ENCODE results near the gene GPR32. TPM values are rescaled to one million over a fixed set of nuclear protein-coding genes. Genes with fewer than 3 reads are reported as not detected.

The GPR32 gene
- polyA plus RNA-seq, 1 experiment = not detected

- CTCF ChIA-PET = interaction anchor here (0.9 to 2.1 kb wide), 18 partner anchors 9 to 641 kb away, joined by 3 to 29 read pairs (median 6); partner anchors contain the start of gene ACP4
- no peak for DNase-seq (ENCODE audit: low read depth, low spot score)
- TF ChIP-seq, protein P1, sequence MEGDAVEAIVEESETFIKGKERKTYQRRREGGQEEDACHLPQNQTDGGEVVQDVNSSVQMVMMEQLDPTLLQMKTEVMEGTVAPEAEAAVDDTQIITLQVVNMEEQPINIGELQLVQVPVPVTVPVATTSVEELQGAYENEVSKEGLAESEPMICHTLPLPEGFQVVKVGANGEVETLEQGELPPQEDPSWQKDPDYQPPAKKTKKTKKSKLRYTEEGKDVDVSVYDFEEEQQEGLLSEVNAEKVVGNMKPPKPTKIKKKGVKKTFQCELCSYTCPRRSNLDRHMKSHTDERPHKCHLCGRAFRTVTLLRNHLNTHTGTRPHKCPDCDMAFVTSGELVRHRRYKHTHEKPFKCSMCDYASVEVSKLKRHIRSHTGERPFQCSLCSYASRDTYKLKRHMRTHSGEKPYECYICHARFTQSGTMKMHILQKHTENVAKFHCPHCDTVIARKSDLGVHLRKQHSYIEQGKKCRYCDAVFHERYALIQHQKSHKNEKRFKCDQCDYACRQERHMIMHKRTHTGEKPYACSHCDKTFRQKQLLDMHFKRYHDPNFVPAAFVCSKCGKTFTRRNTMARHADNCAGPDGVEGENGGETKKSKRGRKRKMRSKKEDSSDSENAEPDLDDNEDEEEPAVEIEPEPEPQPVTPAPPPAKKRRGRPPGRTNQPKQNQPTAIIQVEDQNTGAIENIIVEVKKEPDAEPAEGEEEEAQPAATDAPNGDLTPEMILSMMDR (IDR thresholded peaks at IDR 0.05; ENCODE audit: low read depth, low read length) = no peak
These were observed 46.3 kb upstream of the GPR32 start for GRCh38 chr19:50723735-50724521.

DNA sequence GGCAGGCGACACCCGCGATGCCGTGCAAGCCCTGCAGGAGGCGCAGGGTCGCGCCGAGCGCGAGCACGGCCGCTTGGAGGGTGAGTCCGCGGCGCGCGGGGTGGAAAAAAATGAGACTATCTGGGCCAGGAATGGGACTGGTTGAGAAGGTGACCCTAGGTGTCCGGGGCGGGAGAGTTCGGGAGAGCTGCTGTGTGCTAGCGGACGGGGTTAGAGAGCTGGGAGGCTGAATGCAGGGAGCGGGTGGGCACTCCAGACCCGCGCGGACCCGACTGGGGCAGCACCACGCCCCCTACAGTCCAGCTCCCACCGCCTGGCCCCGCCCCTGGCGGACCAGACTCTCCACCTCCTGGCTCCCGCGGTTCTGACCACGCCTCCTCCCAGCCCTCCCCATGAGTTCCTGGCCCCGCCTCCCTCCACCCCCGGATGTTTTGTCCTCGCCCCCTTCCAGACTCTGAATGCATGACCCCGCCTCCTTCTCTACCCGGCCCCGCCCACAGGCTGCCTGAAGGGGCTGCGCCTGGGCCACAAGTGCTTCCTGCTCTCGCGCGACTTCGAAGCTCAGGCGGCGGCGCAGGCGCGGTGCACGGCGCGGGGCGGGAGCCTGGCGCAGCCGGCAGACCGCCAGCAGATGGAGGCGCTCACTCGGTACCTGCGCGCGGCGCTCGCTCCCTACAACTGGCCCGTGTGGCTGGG is 45.6 kb upstream of the GPR32 start:
- H3K27me3 ChIP-seq (ENCODE audit: control insufficient read depth, insufficient read depth, low read length) = no peaks in the 10 kb centered on the region
- H3K4me3 ChIP-seq (ENCODE audit: low read depth, low read length) = peak overlapping the region; percentile 83
- POLR2A ChIA-PET = interaction anchor here (0.5 to 1.5 kb wide), 7 partner anchors 9 to 338 kb away, joined by 3 to 15 read pairs (median 3); no protein-coding TSS in a partner anchor
- CTCF ChIA-PET = interaction anchor here (0.6 to 2.1 kb wide), 43 partner anchors 8 to 1209 kb away, joined by 3 to 29 read pairs (median 4); partner anchors contain the start of genes ACP4 and VRK3
- H3K27ac ChIP-seq (ENCODE audit: low read depth, low read length) = peak overlapping the region; percentile 52
- TF ChIP-seq, protein P1 (IDR thresholded peaks at IDR 0.05; ENCODE audit: low read depth, low read length) = peak; percentile 78
- no peaks in the 10 kb centered on the region; the same call in 1 of the 2 replicates for H3K9me3 ChIP-seq (ENCODE audit: control insufficient read depth, insufficient read depth, low read length)
- DNase-seq (ENCODE audit: low read depth, low spot score) = peak; percentile 99

More at GRCh38 chr19:50723735-50724521, 46.3 kb upstream of the GPR32 start:
- peak overlapping the region; percentile 81 for H3K27ac ChIP-seq (ENCODE audit: low read depth, low read length)
- peak overlapping the region; percentile 83 for H3K4me3 ChIP-seq (ENCODE audit: low read depth, low read length)
- POLR2A ChIA-PET = interaction anchor here (0.5 to 1.5 kb wide), 5 partner anchors 8 to 337 kb away, joined by 3 to 15 read pairs (median 3); no protein-coding TSS in a partner anchor
- H3K27me3 ChIP-seq (ENCODE audit: control insufficient read depth, insufficient read depth, low read length) = no peaks in the 10 kb centered on the region
- no peaks in the 10 kb centered on the region; the same call in 1 of the 2 replicates for H3K9me3 ChIP-seq (ENCODE audit: control insufficient read depth, insufficient read depth, low read length)

DNA sequence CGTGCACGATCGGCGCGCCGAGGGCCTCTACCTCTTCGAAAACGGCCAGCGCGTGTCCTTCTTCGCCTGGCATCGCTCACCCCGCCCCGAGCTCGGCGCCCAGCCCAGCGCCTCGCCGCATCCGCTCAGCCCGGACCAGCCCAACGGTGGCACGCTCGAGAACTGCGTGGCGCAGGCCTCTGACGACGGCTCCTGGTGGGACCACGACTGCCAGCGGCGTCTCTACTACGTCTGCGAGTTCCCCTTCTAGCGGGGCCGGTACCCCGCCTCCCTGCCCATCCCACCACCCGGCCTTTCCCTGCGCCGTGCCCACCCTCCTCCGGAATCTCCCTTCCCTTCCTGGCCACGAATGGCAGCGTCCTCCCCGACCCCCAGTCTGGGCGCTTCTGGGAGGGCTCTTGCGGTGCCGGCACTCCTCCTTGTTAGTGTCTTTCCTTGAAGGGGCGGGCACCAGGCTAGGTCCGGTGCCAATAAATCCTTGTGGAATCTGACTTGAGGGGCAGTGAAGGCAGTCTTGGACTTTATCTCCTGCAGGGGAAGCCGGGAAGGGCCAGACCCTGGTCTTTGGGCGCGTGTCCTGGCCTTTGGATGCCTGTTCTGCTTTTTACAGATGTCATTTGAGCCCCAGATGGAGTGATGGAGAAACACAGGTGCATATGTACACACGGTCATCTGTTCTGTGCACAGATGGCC is 44.9 kb upstream of the GPR32 start:
- CTCF ChIA-PET = interaction anchor here (0.6 to 2.1 kb wide), 38 partner anchors 7 to 1210 kb away, joined by 3 to 29 read pairs (median 4); partner anchors contain the start of genes ACP4 and VRK3
- Histone ChIP-seq H3K27ac (ENCODE audit: low read depth, low read length) (peak overlapping the region; percentile 52), H3K27me3 (ENCODE audit: control insufficient read depth, insufficient read depth, low read length) (no peaks in the 10 kb centered on the region), H3K9me3 (ENCODE audit: control insufficient read depth, insufficient read depth, low read length) (no peaks in the 10 kb centered on the region; the same call in 1 of the 2 replicates), H3K4me3 (ENCODE audit: low read depth, low read length) (peak overlapping the region; percentile 77)
- POLR2A ChIA-PET = interaction anchor here (0.8 to 1.5 kb wide), 4 partner anchors 9 to 80 kb away, joined by 3 to 15 read pairs (median 8); no protein-coding TSS in a partner anchor
- TF ChIP-seq, protein P1 (IDR thresholded peaks at IDR 0.05; ENCODE audit: low read depth, low read length) = no peak
- no peak for DNase-seq (ENCODE audit: low read depth, low spot score)

DNA sequence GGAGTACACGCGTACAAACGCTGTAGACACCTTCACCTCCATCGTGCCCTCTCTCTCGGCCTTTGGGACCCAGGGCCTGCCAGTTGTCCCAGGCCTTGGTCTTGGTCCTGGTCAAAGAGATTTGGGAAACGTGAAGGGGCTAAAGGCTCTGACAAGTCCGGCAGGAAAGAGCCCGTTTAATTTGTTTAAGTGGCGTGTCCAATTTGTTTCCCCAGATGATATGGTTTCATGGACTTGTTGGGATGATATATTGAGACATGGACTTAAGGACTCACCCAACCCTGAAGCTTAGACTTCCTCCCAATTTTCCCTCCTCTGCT is 44.4 kb upstream of the GPR32 start:
- Histone ChIP-seq H3K27ac (ENCODE audit: low read depth, low read length) (no peak overlapping the region), H3K4me3 (ENCODE audit: low read depth, low read length) (peak overlapping the region; percentile 77), H3K27me3 (ENCODE audit: control insufficient read depth, insufficient read depth, low read length) (no peaks in the 10 kb centered on the region), H3K9me3 (ENCODE audit: control insufficient read depth, insufficient read depth, low read length) (no peaks in the 10 kb centered on the region; the same call in 1 of the 2 replicates)
- TF ChIP-seq, protein P1 (IDR thresholded peaks at IDR 0.05; ENCODE audit: low read depth, low read length) = no peak
- DNase-seq (ENCODE audit: low read depth, low spot score) = no peak
- CTCF ChIA-PET = no interaction called here
- POLR2A ChIA-PET = no interaction called here

Data from AG04450 (cell line).